ENCODE measurements around the gene CD6.
"Not testable (repeated sequence)": the region's sequence is repeated elsewhere in the genome, so short reads cannot be mapped to it uniquely, and the experiment has no call there.

CD6 gene

GRCh38 chr11:61058583-61059259 lies 87.2 kb downstream of the CD6 start:
- H3K4me3 ChIP-seq (ENCODE audit: low read depth, low read length), result no peak overlapping the region
- DNase-seq (ENCODE audit: low read depth, low spot score), result no peak
- in situ Hi-C loops (cut with HindIII; ENCODE audit: low sequenced_read_pairs), result no loop called here
- no peak for TF ChIP-seq CTCF (IDR thresholded peaks at IDR 0.05; ENCODE audit: low read depth, low read length)

GRCh38 chr11:61059260-61059752 lies 87.8 kb downstream of the CD6 start:
- TF ChIP-seq CTCF (IDR thresholded peaks at IDR 0.05; ENCODE audit: low read depth, low read length), result no peak
- no peak overlapping the region for H3K4me3 ChIP-seq (ENCODE audit: low read depth, low read length)
- in situ Hi-C loops (cut with HindIII; ENCODE audit: low sequenced_read_pairs), result no loop called here
- DNase-seq (ENCODE audit: low read depth, low spot score), result no peak

- DNase-seq (ENCODE audit: low read depth, low spot score), result peak; percentile 17
- in situ Hi-C loops (cut with HindIII; ENCODE audit: low sequenced_read_pairs), result no loop called here
- no peak for TF ChIP-seq CTCF (IDR thresholded peaks at IDR 0.05; ENCODE audit: low read depth, low read length)
- no peak overlapping the region for H3K4me3 ChIP-seq (ENCODE audit: low read depth, low read length)
Observed at GRCh38 chr11:61061081-61061826, 89.8 kb downstream of the CD6 start.

- no peak for DNase-seq (ENCODE audit: low read depth, low spot score)
- no peak overlapping the region for H3K4me3 ChIP-seq (ENCODE audit: low read depth, low read length)
- in situ Hi-C loops (cut with HindIII; ENCODE audit: low sequenced_read_pairs), result no loop called here
- TF ChIP-seq CTCF (IDR thresholded peaks at IDR 0.05; ENCODE audit: low read depth, low read length), result no peak
Observed at GRCh38 chr11:61062181-61062930, 90.9 kb downstream of the CD6 start.

- in situ Hi-C loops (cut with HindIII; ENCODE audit: low sequenced_read_pairs); H3K4me3 ChIP-seq (ENCODE audit: low read depth, low read length); DNase-seq (ENCODE audit: low read depth, low spot score): not testable (repeated sequence)
Observed at GRCh38 chr11:61065236-61065635, 93.8 kb downstream of the CD6 start.

- no peak for DNase-seq (ENCODE audit: low read depth, low spot score)
- no peak for TF ChIP-seq CTCF (IDR thresholded peaks at IDR 0.05; ENCODE audit: low read depth, low read length)
- in situ Hi-C loops (cut with HindIII; ENCODE audit: low sequenced_read_pairs), result no loop called here
- H3K4me3 ChIP-seq (ENCODE audit: low read depth, low read length), result no peak overlapping the region
Observed at GRCh38 chr11:61065955-61066638, 94.6 kb downstream of the CD6 start.
